HL-60 (cell line): ENCODE data around the gene PMP22.

Source experiments
- DNase-seq, 2 experiments: peaks; one replicate each; pipeline ENCODE4 v3.0.0-alpha.2; 2010 to 2020; ENCODE audit warnings: low read depth in 1 of 2, low spot score in 1 of 2
- H3K27ac ChIP-seq: fragments of 250-450 bp; sonication (Bioruptor Pico); replicated peaks from 2 replicates; pipeline ENCODE4 v1.5.1; 2020; ENCODE audit warnings: mild to moderate bottlenecking, moderate library complexity
- H3K27me3 ChIP-seq: fragments of 250-450 bp; sonication (Bioruptor Pico); 2 replicates; pipeline ENCODE4 v1.5.1; 2021; ENCODE audit warnings: mild to moderate bottlenecking, moderate library complexity; ENCODE audit not compliant: insufficient read depth, poor library complexity, severe bottlenecking
- H3K4me3 ChIP-seq: replicated peaks from 2 replicates; pipeline ENCODE4 v1.5.1; 2011; ENCODE audit warnings: mild to moderate bottlenecking, control low read depth, low read length; ENCODE audit not compliant: insufficient read depth
- GABPA ChIP-seq: IDR thresholded peaks from 2 replicates; pipeline ENCODE4 v1.6.1; 2012; ENCODE audit warnings: low read depth
- POLR2AphosphoS5 ChIP-seq: IDR thresholded peaks from 2 replicates; pipeline ENCODE4 v1.6.1; 2012; ENCODE audit warnings: low read depth
- SPI1 ChIP-seq: IDR thresholded peaks from 2 replicates; pipeline ENCODE4 v1.6.1; 2012; ENCODE audit warnings: low read depth, mild to moderate bottlenecking, borderline replicate concordance
- TF ChIP-seq, protein P1 (sequence below): IDR thresholded peaks from 2 replicates; pipeline ENCODE4 v1.6.1; 2012; ENCODE audit warnings: low read depth; ENCODE audit not compliant: insufficient replicate concordance
- TF ChIP-seq, protein P2 (sequence below): IDR thresholded peaks from one replicate; pipeline ENCODE4 v1.5.1; 2011; ENCODE audit warnings: low read length, control low read depth, inconsistent platforms; ENCODE audit not compliant: insufficient read depth

The PMP22 gene

GRCh38 chr17:15257258-15257788 lies 7.8 kb downstream of the PMP22 start:
- H3K4me3 ChIP-seq, result no peak overlapping the region
- DNase-seq, result peak; percentile 51 to 65
- peaks cover 7% of the 10 kb centered on the region for H3K27me3 ChIP-seq
- H3K27ac ChIP-seq, result no peak overlapping the region
- TF ChIP-seq GABPA (no peak), SPI1 (no peak), POLR2AphosphoS5 (no peak)
- TF ChIP-seq, protein P1, sequence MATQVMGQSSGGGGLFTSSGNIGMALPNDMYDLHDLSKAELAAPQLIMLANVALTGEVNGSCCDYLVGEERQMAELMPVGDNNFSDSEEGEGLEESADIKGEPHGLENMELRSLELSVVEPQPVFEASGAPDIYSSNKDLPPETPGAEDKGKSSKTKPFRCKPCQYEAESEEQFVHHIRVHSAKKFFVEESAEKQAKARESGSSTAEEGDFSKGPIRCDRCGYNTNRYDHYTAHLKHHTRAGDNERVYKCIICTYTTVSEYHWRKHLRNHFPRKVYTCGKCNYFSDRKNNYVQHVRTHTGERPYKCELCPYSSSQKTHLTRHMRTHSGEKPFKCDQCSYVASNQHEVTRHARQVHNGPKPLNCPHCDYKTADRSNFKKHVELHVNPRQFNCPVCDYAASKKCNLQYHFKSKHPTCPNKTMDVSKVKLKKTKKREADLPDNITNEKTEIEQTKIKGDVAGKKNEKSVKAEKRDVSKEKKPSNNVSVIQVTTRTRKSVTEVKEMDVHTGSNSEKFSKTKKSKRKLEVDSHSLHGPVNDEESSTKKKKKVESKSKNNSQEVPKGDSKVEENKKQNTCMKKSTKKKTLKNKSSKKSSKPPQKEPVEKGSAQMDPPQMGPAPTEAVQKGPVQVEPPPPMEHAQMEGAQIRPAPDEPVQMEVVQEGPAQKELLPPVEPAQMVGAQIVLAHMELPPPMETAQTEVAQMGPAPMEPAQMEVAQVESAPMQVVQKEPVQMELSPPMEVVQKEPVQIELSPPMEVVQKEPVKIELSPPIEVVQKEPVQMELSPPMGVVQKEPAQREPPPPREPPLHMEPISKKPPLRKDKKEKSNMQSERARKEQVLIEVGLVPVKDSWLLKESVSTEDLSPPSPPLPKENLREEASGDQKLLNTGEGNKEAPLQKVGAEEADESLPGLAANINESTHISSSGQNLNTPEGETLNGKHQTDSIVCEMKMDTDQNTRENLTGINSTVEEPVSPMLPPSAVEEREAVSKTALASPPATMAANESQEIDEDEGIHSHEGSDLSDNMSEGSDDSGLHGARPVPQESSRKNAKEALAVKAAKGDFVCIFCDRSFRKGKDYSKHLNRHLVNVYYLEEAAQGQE, result no peak
- TF ChIP-seq, protein P2, sequence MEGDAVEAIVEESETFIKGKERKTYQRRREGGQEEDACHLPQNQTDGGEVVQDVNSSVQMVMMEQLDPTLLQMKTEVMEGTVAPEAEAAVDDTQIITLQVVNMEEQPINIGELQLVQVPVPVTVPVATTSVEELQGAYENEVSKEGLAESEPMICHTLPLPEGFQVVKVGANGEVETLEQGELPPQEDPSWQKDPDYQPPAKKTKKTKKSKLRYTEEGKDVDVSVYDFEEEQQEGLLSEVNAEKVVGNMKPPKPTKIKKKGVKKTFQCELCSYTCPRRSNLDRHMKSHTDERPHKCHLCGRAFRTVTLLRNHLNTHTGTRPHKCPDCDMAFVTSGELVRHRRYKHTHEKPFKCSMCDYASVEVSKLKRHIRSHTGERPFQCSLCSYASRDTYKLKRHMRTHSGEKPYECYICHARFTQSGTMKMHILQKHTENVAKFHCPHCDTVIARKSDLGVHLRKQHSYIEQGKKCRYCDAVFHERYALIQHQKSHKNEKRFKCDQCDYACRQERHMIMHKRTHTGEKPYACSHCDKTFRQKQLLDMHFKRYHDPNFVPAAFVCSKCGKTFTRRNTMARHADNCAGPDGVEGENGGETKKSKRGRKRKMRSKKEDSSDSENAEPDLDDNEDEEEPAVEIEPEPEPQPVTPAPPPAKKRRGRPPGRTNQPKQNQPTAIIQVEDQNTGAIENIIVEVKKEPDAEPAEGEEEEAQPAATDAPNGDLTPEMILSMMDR, result peak; percentile 18

- H3K27me3 ChIP-seq, result peaks cover 2% of the 10 kb centered on the region
Observed at GRCh38 chr17:15256689-15257088, 8.4 kb downstream of the PMP22 start.

GRCh38 chr17:15255713-15256454 lies 9.2 kb downstream of the PMP22 start:
- no peak for DNase-seq
- H3K27me3 ChIP-seq, result no peaks in the 10 kb centered on the region
- TF ChIP-seq GABPA (no peak), POLR2AphosphoS5 (no peak)
- TF ChIP-seq, protein P1, result no peak
- TF ChIP-seq, protein P2, result no peak
- H3K27ac ChIP-seq, result no peak overlapping the region
- no peak overlapping the region for H3K4me3 ChIP-seq

More at GRCh38 chr17:15256689-15257088, 8.4 kb downstream of the PMP22 start:
- no peak overlapping the region for H3K4me3 ChIP-seq
- H3K27ac ChIP-seq, result no peak overlapping the region
- no peak for DNase-seq
- TF ChIP-seq SPI1, result no peak
- TF ChIP-seq, protein P1, result no peak
